Tibial artery (tissue), 4 donors: Measurements from ENCODE around the gene SYT1.

Experiments
- DNase-seq, 2 donors: peaks; one replicate each; pipeline ENCODE4 v3.0.0-alpha.2; 2019
- H3K27ac ChIP-seq, 2 donors: fragments of 200-600 bp; sonication (generic) in 1 of 2; 1 replicate in 1 of 2; 2 replicates in 1 of 2; pipeline ENCODE4 v1.5.1; 2018 to 2019; ENCODE audit warnings: mild to moderate bottlenecking in 1 of 2
- H3K27me3 ChIP-seq, 2 donors: fragments of 200-600 bp; sonication (generic) in 1 of 2; one replicate each; pipeline versions ENCODE4 v1.5.1 to v1.6.0; 2016 to 2019
- H3K36me3 ChIP-seq, 3 donors: fragments of 200-600 bp; sonication (generic) in 2 of 3; one replicate each; pipeline ENCODE4 v1.5.1; 2016 to 2019; ENCODE audit warnings: mild to moderate bottlenecking in 2 of 3
- H3K4me1 ChIP-seq, 4 donors: fragments of 200-600 bp; sonication (generic) in 2 of 4; 1 replicate in 3 of 4; 2 replicates in 1 of 4; pipeline ENCODE4 v1.5.1; 2016 to 2019
- H3K4me3 ChIP-seq, 2 donors: fragments of 200-600 bp; sonication (generic) in 1 of 2; 1 replicate in 1 of 2; 2 replicates in 1 of 2; pipeline ENCODE4 v1.5.1; 2018 to 2019; ENCODE audit warnings: mild to moderate bottlenecking in 2 of 2
- H3K9me3 ChIP-seq, 3 donors: fragments of 200-600 bp; sonication (generic) in 1 of 3; one replicate each; pipeline ENCODE4 v1.5.1; 2016 to 2019
- CTCF ChIP-seq, 2 experiments: fragments of 200-600 bp in 1 of 2; fragments of 450-650 bp in 1 of 2; IDR thresholded peaks; one replicate each; pipeline ENCODE4 v1.5.1; 2017 to 2019; ENCODE audit warnings: antibody characterized with exemption in 2 of 2, mild to moderate bottlenecking in 1 of 2, moderate library complexity in 1 of 2
- intact Hi-C: fragments of 100-400 bp; cut with DNase I; formaldehyde crosslinking; loops from one replicate; pipeline ENCODE4 v1.15.0; 2023; ENCODE audit warnings: low total_unique reads

SYT1 gene

GRCh38 chr12:79324571-79324970 lies 460.0 kb downstream of the SYT1 start:
- Histone ChIP-seq H3K36me3 (no peaks in the 10 kb centered on the region), H3K4me3 (no peak overlapping the region), H3K4me1 (no peaks in the 10 kb centered on the region), H3K27me3 (no peaks in the 10 kb centered on the region), H3K9me3 (no peaks in the 10 kb centered on the region), H3K27ac (no peak overlapping the region)
- TF ChIP-seq CTCF (IDR thresholded peaks at IDR 0.05), result no peak
- intact Hi-C loops, result no loop called here
- no peak for DNase-seq

GRCh38 chr12:79326222-79326621 lies 461.6 kb downstream of the SYT1 start:
- intact Hi-C loops, result no loop called here
- DNase-seq, result no peak
- no peak overlapping the region for H3K4me3 ChIP-seq
- no peak for TF ChIP-seq CTCF (IDR thresholded peaks at IDR 0.05)
- H3K36me3 ChIP-seq, result no peaks in the 10 kb centered on the region
- H3K27me3 ChIP-seq, result no peaks in the 10 kb centered on the region
- no peaks in the 10 kb centered on the region for H3K9me3 ChIP-seq
- no peaks in the 10 kb centered on the region for H3K4me1 ChIP-seq
- H3K27ac ChIP-seq, result no peak overlapping the region

GRCh38 chr12:79326663-79327062 lies 462.1 kb downstream of the SYT1 start:
- H3K4me3 ChIP-seq, result no peak overlapping the region
- no peak overlapping the region for H3K27ac ChIP-seq
- no peak for DNase-seq
- TF ChIP-seq CTCF (IDR thresholded peaks at IDR 0.05), result no peak
- intact Hi-C loops, result no loop called here
- H3K36me3 ChIP-seq, result no peaks in the 10 kb centered on the region
- no peaks in the 10 kb centered on the region for H3K4me1 ChIP-seq
- no peaks in the 10 kb centered on the region for H3K9me3 ChIP-seq
- H3K27me3 ChIP-seq, result no peaks in the 10 kb centered on the region

- H3K9me3 ChIP-seq, result no peaks in the 10 kb centered on the region
- no peak for DNase-seq
- no peaks in the 10 kb centered on the region for H3K27me3 ChIP-seq
- intact Hi-C loops, result no loop called here
- TF ChIP-seq CTCF (IDR thresholded peaks at IDR 0.05), result no peak
- H3K27ac ChIP-seq, result no peak overlapping the region
- H3K36me3 ChIP-seq, result no peaks in the 10 kb centered on the region
- H3K4me1 ChIP-seq, result no peaks in the 10 kb centered on the region
- H3K4me3 ChIP-seq, result no peak overlapping the region
Observed at GRCh38 chr12:79327465-79327864, 462.9 kb downstream of the SYT1 start.

GRCh38 chr12:79329933-79330332 lies 465.4 kb downstream of the SYT1 start:
- TF ChIP-seq CTCF (IDR thresholded peaks at IDR 0.05), result no peak
- intact Hi-C loops, result no loop called here
- H3K4me1 ChIP-seq, result no peaks in the 10 kb centered on the region
- no peaks in the 10 kb centered on the region for H3K36me3 ChIP-seq
- H3K27me3 ChIP-seq, result no peaks in the 10 kb centered on the region
- H3K27ac ChIP-seq, result no peak overlapping the region
- H3K4me3 ChIP-seq, result no peak overlapping the region
- no peaks in the 10 kb centered on the region for H3K9me3 ChIP-seq
- no peak for DNase-seq

GRCh38 chr12:79331870-79332269 lies 467.3 kb downstream of the SYT1 start:
- Histone ChIP-seq H3K27me3 (no peaks in the 10 kb centered on the region), H3K27ac (no peak overlapping the region), H3K4me1 (no peaks in the 10 kb centered on the region), H3K4me3 (no peak overlapping the region), H3K36me3 (no peaks in the 10 kb centered on the region), H3K9me3 (no peaks in the 10 kb centered on the region)
- intact Hi-C loops, result no loop called here
- no peak for DNase-seq
- no peak for TF ChIP-seq CTCF (IDR thresholded peaks at IDR 0.05)
